Stimulated activated naive CD8-positive, alpha-beta T cell treated with anti-CD3 and anti-CD28 coated beads, Interleukin-15, Interleukin-2, amounts not matched to agents 100 U/mL and 50 U/mL, for 24 hours (primary cell): Measurements from ENCODE around the gene VPS51.
"Not testable (repeated sequence)": the region's sequence is repeated elsewhere in the genome, so short reads cannot be mapped to it uniquely, and the experiment has no call there.

Experiments used
- ATAC-seq: fragments of 150-1000 bp; cut with Tn5 transposase; one replicate; pipeline ENCODE4 v1.10.0; 2021
- DNase-seq: peaks from one replicate; pipeline ENCODE4 v3.0.0; 2021

Gene VPS51

GRCh38 chr11:65107751-65108468, 11.9 kb downstream of the VPS51 start:
- ATAC-seq (no peak), DNase-seq (no peak)

- DNase-seq = no peak
- ATAC-seq = no peak
These were observed 12.6 kb downstream of the VPS51 start for GRCh38 chr11:65108469-65109123.

- no peak for DNase-seq
- no peak for ATAC-seq
These were observed 13.5 kb downstream of the VPS51 start for GRCh38 chr11:65109231-65110198.

GRCh38 chr11:65110354-65110861, 14.4 kb downstream of the VPS51 start:
- ATAC-seq (peak; percentile 52), DNase-seq (peak; percentile 99)

GRCh38 chr11:65111159-65111743, 15.2 kb downstream of the VPS51 start:
- DNase-seq (no peak), ATAC-seq (no peak)

- peak; percentile 79 for ATAC-seq
- peak; percentile 97 for DNase-seq
These were observed 15.9 kb downstream of the VPS51 start, which contains the start of gene TM7SF2 for GRCh38 chr11:65111744-65112545. Gene TM7SF2 (plus strand): TSS chr11:65111872. CDS start chr11:65112016, 144 bp downstream.

- DNase-seq = peak; percentile 82
- ATAC-seq = peak; percentile 26
These were observed 16.7 kb downstream of the VPS51 start for GRCh38 chr11:65112546-65113360.

GRCh38 chr11:65113361-65113756, 17.3 kb downstream of the VPS51 start:
- DNase-seq (no peak), ATAC-seq (no peak)

GRCh38 chr11:65113839-65114238, 17.8 kb downstream of the VPS51 start:
- ATAC-seq = no peak
- DNase-seq = no peak

GRCh38 chr11:65114538-65115171, 18.6 kb downstream of the VPS51 start:
- no peak for DNase-seq
- ATAC-seq = no peak

- DNase-seq (peak; percentile 26), ATAC-seq (no peak)
These were observed 19.5 kb downstream of the VPS51 start for GRCh38 chr11:65115361-65116082.

GRCh38 chr11:65116370-65117205, 20.6 kb downstream of the VPS51 start:
- DNase-seq (peak; percentile 67), ATAC-seq (peak; percentile 14)

- DNase-seq (peak; percentile 100), ATAC-seq (peak; percentile 65)
These were observed 21.4 kb downstream of the VPS51 start, which contains the start of gene ZNHIT2 for GRCh38 chr11:65117206-65118096. Gene ZNHIT2 (minus strand): TSS chr11:65117701. CDS start chr11:65117653, 48 bp downstream.

- DNase-seq = no peak
- no peak for ATAC-seq
These were observed 22.3 kb downstream of the VPS51 start for GRCh38 chr11:65118097-65118837.

- not testable (repeated sequence) for ATAC-seq, DNase-seq
These were observed 23.1 kb downstream of the VPS51 start for GRCh38 chr11:65118891-65119669.
